Epithelial cell of proximal tubule (primary cell): Measurements from ENCODE around the gene OSBPL10. TPM values are rescaled to one million over a fixed set of nuclear protein-coding genes. Genes with fewer than 3 reads are reported as not detected.

ENCODE experiments used
- DNase-seq: peaks from one replicate; pipeline ENCODE4 v3.0.0-alpha.2; 2011; ENCODE audit warnings: low read depth
- H3K4me3 ChIP-seq: 2 replicates; pipeline ENCODE4 v1.5.1; 2011; ENCODE audit warnings: low read depth, mild to moderate bottlenecking, low read length
- CTCF ChIP-seq: conservative IDR thresholded peaks from 2 replicates; pipeline ENCODE4 v1.5.1; 2012; ENCODE audit warnings: low read depth, mild to moderate bottlenecking, low read length
- total RNA-seq: library from RNA; depleted of rRNA; stranded (reverse); fragments of >200 nt; gene quantifications from 2 replicates; pipeline ENCODE4 v1.2.3, GENCODE V29; 2015

OSBPL10 gene
- total RNA-seq, 1 donor from 2014 or later, result 17.5 TPM

GRCh38 chr3:31906182-31906581 is 74.9 kb downstream of the OSBPL10 start:
- TF ChIP-seq CTCF, result no peak
- no peak overlapping the region for H3K4me3 ChIP-seq
- no peak for DNase-seq

- DNase-seq, result no peak
- H3K4me3 ChIP-seq, result no peak overlapping the region
- no peak for TF ChIP-seq CTCF
Observed at GRCh38 chr3:31903686-31904431, 77.2 kb downstream of the OSBPL10 start.

GRCh38 chr3:31900583-31900982 is 80.5 kb downstream of the OSBPL10 start:
- H3K4me3 ChIP-seq, result no peak overlapping the region
- no peak for TF ChIP-seq CTCF
- DNase-seq, result no peak

GRCh38 chr3:31896648-31897433 is 84.2 kb downstream of the OSBPL10 start:
- no peak overlapping the region for H3K4me3 ChIP-seq
- TF ChIP-seq CTCF, result no peak
- no peak for DNase-seq

GRCh38 chr3:31896026-31896425 is 85.0 kb downstream of the OSBPL10 start:
- no peak for TF ChIP-seq CTCF
- no peak overlapping the region for H3K4me3 ChIP-seq
- no peak for DNase-seq

GRCh38 chr3:31895471-31895870 is 85.6 kb downstream of the OSBPL10 start:
- no peak overlapping the region for H3K4me3 ChIP-seq
- no peak for DNase-seq
- no peak for TF ChIP-seq CTCF
